Measurements from ENCODE around the gene CYP27C1.
"Not testable (repeated sequence)": the region's sequence is repeated elsewhere in the genome, so short reads cannot be mapped to it uniquely, and the experiment has no call there.

The CYP27C1 gene

DNA sequence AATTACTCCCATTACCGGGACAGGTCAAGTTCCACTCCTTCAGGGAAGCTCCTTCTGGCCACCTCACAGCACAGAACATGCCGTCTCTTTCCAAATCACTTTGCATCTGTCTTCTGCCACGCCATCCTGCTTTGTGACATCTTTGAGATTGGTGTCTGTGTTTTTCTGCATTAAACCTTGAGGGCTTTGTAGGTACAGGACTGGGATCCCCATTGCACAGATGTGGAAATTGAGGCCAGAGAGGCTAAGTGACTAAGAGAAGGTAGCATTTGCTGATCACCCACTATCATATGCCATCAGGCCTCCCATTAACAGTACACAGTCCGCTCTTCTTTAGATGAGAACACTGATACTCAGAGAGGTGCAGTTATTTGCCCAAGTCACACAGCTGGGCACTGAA, 9.5 kb upstream of the CYP27C1 start:
- TF ChIP-seq, protein P1, sequence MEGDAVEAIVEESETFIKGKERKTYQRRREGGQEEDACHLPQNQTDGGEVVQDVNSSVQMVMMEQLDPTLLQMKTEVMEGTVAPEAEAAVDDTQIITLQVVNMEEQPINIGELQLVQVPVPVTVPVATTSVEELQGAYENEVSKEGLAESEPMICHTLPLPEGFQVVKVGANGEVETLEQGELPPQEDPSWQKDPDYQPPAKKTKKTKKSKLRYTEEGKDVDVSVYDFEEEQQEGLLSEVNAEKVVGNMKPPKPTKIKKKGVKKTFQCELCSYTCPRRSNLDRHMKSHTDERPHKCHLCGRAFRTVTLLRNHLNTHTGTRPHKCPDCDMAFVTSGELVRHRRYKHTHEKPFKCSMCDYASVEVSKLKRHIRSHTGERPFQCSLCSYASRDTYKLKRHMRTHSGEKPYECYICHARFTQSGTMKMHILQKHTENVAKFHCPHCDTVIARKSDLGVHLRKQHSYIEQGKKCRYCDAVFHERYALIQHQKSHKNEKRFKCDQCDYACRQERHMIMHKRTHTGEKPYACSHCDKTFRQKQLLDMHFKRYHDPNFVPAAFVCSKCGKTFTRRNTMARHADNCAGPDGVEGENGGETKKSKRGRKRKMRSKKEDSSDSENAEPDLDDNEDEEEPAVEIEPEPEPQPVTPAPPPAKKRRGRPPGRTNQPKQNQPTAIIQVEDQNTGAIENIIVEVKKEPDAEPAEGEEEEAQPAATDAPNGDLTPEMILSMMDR (conservative IDR thresholded peaks at IDR 0.05; ENCODE audit: low read length): no peak
- DNase-seq (ENCODE audit: low read depth): no peak
- no peak overlapping the region for H3K4me3 ChIP-seq (ENCODE audit: low read length)

DNA sequence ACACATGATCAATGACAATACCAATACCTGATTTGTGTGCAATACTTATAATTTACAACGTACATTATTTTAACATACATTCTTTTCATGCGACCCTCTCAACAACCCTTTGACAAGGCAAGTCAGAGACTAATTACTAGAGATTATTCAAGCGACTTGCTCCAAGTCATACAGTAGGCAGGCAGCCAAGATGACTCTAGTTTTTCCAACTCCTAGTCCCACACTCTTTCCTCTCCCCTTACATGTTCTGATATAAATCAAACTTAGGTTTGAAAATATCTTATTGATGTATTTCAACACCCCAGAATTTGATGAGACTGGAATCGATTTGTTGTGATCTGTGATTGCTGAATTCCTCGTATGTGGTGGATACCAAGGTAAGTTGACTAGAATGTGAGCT, 8.0 kb upstream of the CYP27C1 start:
- TF ChIP-seq, protein P1 (conservative IDR thresholded peaks at IDR 0.05; ENCODE audit: low read length): no peak
- H3K4me3 ChIP-seq (ENCODE audit: low read length): no peak overlapping the region
- no peak for DNase-seq (ENCODE audit: low read depth)

GRCh38 chr2:127227264-127227660, 7.2 kb upstream of the CYP27C1 start:
- DNase-seq (ENCODE audit: low read depth); H3K4me3 ChIP-seq (ENCODE audit: low read length): not testable (repeated sequence)

GRCh38 chr2:127226520-127227263, 6.6 kb upstream of the CYP27C1 start:
- TF ChIP-seq, protein P1 (conservative IDR thresholded peaks at IDR 0.05; ENCODE audit: low read length): no peak
- H3K4me3 ChIP-seq (ENCODE audit: low read length): peak overlapping the region; percentile 39
- DNase-seq (ENCODE audit: low read depth): peak; percentile 72

GRCh38 chr2:127226132-127226519, 6.0 kb upstream of the CYP27C1 start:
- TF ChIP-seq, protein P1 (conservative IDR thresholded peaks at IDR 0.05; ENCODE audit: low read length): no peak
- no peak overlapping the region for H3K4me3 ChIP-seq (ENCODE audit: low read length)
- DNase-seq (ENCODE audit: low read depth): no peak

GRCh38 chr2:127225186-127225960, 5.3 kb upstream of the CYP27C1 start:
- TF ChIP-seq, protein P1 (conservative IDR thresholded peaks at IDR 0.05; ENCODE audit: low read length): no peak
- no peak overlapping the region for H3K4me3 ChIP-seq (ENCODE audit: low read length)
- DNase-seq (ENCODE audit: low read depth): peak; percentile 63

GRCh38 chr2:127224135-127224534, 4.0 kb upstream of the CYP27C1 start:
- DNase-seq (ENCODE audit: low read depth); H3K4me3 ChIP-seq (ENCODE audit: low read length): not testable (repeated sequence)
